ENCODE results near the gene PPP2R5C.

DNA sequence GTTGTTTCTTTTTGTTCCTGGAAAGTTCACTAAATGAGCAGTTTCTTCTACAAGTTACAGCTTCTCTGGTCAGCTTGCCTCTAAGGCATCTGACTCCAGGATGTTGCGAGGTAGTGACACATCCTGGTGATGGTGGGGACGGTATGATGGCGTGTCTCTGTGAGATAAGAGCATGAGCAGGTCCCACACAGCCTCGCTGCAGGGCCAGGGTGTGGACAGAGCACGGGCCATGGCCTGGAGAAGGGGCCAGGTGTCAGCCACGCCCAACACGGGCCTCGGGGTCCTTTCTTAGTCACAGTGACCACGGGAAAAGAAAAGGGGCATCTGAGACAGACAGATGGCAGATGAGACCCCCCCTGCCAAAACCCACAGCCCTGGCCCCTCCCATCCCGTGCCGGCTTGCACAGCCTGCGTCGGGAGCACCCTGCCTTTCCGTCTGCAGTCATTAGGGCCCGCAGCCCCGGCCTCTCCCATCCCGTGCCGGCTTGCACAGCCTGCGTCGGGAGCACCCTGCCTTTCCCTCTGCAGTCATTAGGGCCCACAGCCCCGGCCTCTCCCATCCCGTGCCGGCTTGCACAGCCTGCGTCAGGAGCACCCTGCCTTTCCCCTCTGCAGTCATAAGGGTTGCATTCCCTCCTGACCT lies 123.5 kb downstream of the PPP2R5C start:
- TF ChIP-seq, protein P1, sequence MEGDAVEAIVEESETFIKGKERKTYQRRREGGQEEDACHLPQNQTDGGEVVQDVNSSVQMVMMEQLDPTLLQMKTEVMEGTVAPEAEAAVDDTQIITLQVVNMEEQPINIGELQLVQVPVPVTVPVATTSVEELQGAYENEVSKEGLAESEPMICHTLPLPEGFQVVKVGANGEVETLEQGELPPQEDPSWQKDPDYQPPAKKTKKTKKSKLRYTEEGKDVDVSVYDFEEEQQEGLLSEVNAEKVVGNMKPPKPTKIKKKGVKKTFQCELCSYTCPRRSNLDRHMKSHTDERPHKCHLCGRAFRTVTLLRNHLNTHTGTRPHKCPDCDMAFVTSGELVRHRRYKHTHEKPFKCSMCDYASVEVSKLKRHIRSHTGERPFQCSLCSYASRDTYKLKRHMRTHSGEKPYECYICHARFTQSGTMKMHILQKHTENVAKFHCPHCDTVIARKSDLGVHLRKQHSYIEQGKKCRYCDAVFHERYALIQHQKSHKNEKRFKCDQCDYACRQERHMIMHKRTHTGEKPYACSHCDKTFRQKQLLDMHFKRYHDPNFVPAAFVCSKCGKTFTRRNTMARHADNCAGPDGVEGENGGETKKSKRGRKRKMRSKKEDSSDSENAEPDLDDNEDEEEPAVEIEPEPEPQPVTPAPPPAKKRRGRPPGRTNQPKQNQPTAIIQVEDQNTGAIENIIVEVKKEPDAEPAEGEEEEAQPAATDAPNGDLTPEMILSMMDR (IDR thresholded peaks at IDR 0.05 in 2 of 3, conservative IDR thresholded peaks at IDR 0.05 in 1 of 3; ENCODE audit: insufficient read depth in 2 of 3, low read depth in 1 of 3, low read length in 3 of 3): no peak
- TF ChIP-seq, protein P2, sequence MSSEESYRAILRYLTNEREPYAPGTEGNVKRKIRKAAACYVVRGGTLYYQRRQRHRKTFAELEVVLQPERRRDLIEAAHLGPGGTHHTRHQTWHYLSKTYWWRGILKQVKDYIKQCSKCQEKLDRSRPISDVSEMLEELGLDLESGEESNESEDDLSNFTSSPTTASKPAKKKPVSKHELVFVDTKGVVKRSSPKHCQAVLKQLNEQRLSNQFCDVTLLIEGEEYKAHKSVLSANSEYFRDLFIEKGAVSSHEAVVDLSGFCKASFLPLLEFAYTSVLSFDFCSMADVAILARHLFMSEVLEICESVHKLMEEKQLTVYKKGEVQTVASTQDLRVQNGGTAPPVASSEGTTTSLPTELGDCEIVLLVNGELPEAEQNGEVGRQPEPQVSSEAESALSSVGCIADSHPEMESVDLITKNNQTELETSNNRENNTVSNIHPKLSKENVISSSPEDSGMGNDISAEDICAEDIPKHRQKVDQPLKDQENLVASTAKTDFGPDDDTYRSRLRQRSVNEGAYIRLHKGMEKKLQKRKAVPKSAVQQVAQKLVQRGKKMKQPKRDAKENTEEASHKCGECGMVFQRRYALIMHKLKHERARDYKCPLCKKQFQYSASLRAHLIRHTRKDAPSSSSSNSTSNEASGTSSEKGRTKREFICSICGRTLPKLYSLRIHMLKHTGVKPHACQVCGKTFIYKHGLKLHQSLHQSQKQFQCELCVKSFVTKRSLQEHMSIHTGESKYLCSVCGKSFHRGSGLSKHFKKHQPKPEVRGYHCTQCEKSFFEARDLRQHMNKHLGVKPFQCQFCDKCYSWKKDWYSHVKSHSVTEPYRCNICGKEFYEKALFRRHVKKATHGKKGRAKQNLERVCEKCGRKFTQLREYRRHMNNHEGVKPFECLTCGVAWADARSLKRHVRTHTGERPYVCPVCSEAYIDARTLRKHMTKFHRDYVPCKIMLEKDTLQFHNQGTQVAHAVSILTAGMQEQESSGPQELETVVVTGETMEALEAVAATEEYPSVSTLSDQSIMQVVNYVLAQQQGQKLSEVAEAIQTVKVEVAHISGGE (CRISPR knock-in tag; IDR thresholded peaks at IDR 0.05): no peak
- TF ChIP-seq EZH2 (IDR thresholded peaks at IDR 0.05; ENCODE audit: borderline replicate concordance, low read depth, low read length) (no peak), RBM39 (optimal IDR thresholded peaks at IDR 0.05; ENCODE audit: low read depth, low read length) (no peak), HDAC1 (IDR thresholded peaks at IDR 0.05) (no peak), POLR2A (conservative IDR thresholded peaks at IDR 0.05) (no peak), CEBPB (tag; IDR thresholded peaks at IDR 0.05) (no peak)
